ENCODE results near the gene PCDH9.

The PCDH9 gene

GRCh38 chr13:67193979-67194378 is 36.2 kb downstream of the PCDH9 start:
- no peaks in the 10 kb centered on the region for H3K9me3 ChIP-seq (replicated peaks; ENCODE audit: low read length)
- no peaks in the 10 kb centered on the region for H3K36me3 ChIP-seq (ENCODE audit: insufficient read depth, low read length)
- H3K4me3 ChIP-seq (ENCODE audit: low read length), result no peak overlapping the region
- no peaks in the 10 kb centered on the region for H3K4me1 ChIP-seq (ENCODE audit: control insufficient read depth, insufficient read depth, low read length)
- no peaks in the 10 kb centered on the region for H3K27me3 ChIP-seq (ENCODE audit: control insufficient read depth, insufficient read depth, low read length)
- H3K9ac ChIP-seq (ENCODE audit: low read depth, low read length), result no peak overlapping the region
- H3K4me2 ChIP-seq (ENCODE audit: low read length), result no peak overlapping the region

- H3K36me3 ChIP-seq (ENCODE audit: insufficient read depth, low read length), result no peaks in the 10 kb centered on the region
- no peak overlapping the region for H3K9ac ChIP-seq (ENCODE audit: low read depth, low read length)
- no peak overlapping the region for H3K4me3 ChIP-seq (ENCODE audit: low read length)
- no peak overlapping the region for H3K4me2 ChIP-seq (ENCODE audit: low read length)
- no peaks in the 10 kb centered on the region for H3K27me3 ChIP-seq (ENCODE audit: control insufficient read depth, insufficient read depth, low read length)
- no peaks in the 10 kb centered on the region for H3K9me3 ChIP-seq (replicated peaks; ENCODE audit: low read length)
- no peaks in the 10 kb centered on the region for H3K4me1 ChIP-seq (ENCODE audit: control insufficient read depth, insufficient read depth, low read length)
Observed at GRCh38 chr13:67192751-67193150, 37.4 kb downstream of the PCDH9 start.

- H3K4me3 ChIP-seq (ENCODE audit: low read length), result no peak overlapping the region
- no peaks in the 10 kb centered on the region for H3K9me3 ChIP-seq (replicated peaks; ENCODE audit: low read length)
- no peaks in the 10 kb centered on the region for H3K36me3 ChIP-seq (ENCODE audit: insufficient read depth, low read length)
- no peaks in the 10 kb centered on the region for H3K4me1 ChIP-seq (ENCODE audit: control insufficient read depth, insufficient read depth, low read length)
- H3K9ac ChIP-seq (ENCODE audit: low read depth, low read length), result no peak overlapping the region
- H3K4me2 ChIP-seq (ENCODE audit: low read length), result no peak overlapping the region
- no peaks in the 10 kb centered on the region for H3K27me3 ChIP-seq (ENCODE audit: control insufficient read depth, insufficient read depth, low read length)
Observed at GRCh38 chr13:67186995-67187569, 43.1 kb downstream of the PCDH9 start.

- H3K4me2 ChIP-seq (ENCODE audit: low read length), result no peak overlapping the region
- no peak overlapping the region for H3K4me3 ChIP-seq (ENCODE audit: low read length)
- no peaks in the 10 kb centered on the region for H3K36me3 ChIP-seq (ENCODE audit: insufficient read depth, low read length)
- H3K27me3 ChIP-seq (ENCODE audit: control insufficient read depth, insufficient read depth, low read length), result no peaks in the 10 kb centered on the region
- no peak overlapping the region for H3K9ac ChIP-seq (ENCODE audit: low read depth, low read length)
- H3K4me1 ChIP-seq (ENCODE audit: control insufficient read depth, insufficient read depth, low read length), result no peaks in the 10 kb centered on the region
- H3K9me3 ChIP-seq (replicated peaks; ENCODE audit: low read length), result no peaks in the 10 kb centered on the region
Observed at GRCh38 chr13:67184247-67184646, 45.9 kb downstream of the PCDH9 start.

- Histone ChIP-seq H3K36me3 (ENCODE audit: insufficient read depth, low read length) (no peaks in the 10 kb centered on the region), H3K4me2 (ENCODE audit: low read length) (no peak overlapping the region), H3K4me1 (ENCODE audit: control insufficient read depth, insufficient read depth, low read length) (no peaks in the 10 kb centered on the region), H3K4me3 (ENCODE audit: low read length) (no peak overlapping the region), H3K27me3 (ENCODE audit: control insufficient read depth, insufficient read depth, low read length) (no peaks in the 10 kb centered on the region), H3K9me3 (replicated peaks; ENCODE audit: low read length) (no peaks in the 10 kb centered on the region), H3K9ac (ENCODE audit: low read depth, low read length) (no peak overlapping the region)
Observed at GRCh38 chr13:67183151-67183550, 47.0 kb downstream of the PCDH9 start.

- Histone ChIP-seq H3K4me2 (ENCODE audit: low read length) (no peak overlapping the region), H3K36me3 (ENCODE audit: insufficient read depth, low read length) (no peaks in the 10 kb centered on the region), H3K9ac (ENCODE audit: low read depth, low read length) (no peak overlapping the region), H3K27me3 (ENCODE audit: control insufficient read depth, insufficient read depth, low read length) (no peaks in the 10 kb centered on the region), H3K4me1 (ENCODE audit: control insufficient read depth, insufficient read depth, low read length) (no peaks in the 10 kb centered on the region), H3K4me3 (ENCODE audit: low read length) (no peak overlapping the region), H3K9me3 (replicated peaks; ENCODE audit: low read length) (no peaks in the 10 kb centered on the region)
Observed at GRCh38 chr13:67175836-67176459, 54.2 kb downstream of the PCDH9 start.

- no peaks in the 10 kb centered on the region for H3K27me3 ChIP-seq (ENCODE audit: control insufficient read depth, insufficient read depth, low read length)
- no peaks in the 10 kb centered on the region for H3K36me3 ChIP-seq (ENCODE audit: insufficient read depth, low read length)
- no peaks in the 10 kb centered on the region for H3K4me1 ChIP-seq (ENCODE audit: control insufficient read depth, insufficient read depth, low read length)
- H3K4me2 ChIP-seq (ENCODE audit: low read length), result no peak overlapping the region
- H3K4me3 ChIP-seq (ENCODE audit: low read length), result no peak overlapping the region
- no peaks in the 10 kb centered on the region for H3K9me3 ChIP-seq (replicated peaks; ENCODE audit: low read length)
- no peak overlapping the region for H3K9ac ChIP-seq (ENCODE audit: low read depth, low read length)
Observed at GRCh38 chr13:67168384-67168783, 61.8 kb downstream of the PCDH9 start.

- Histone ChIP-seq H3K4me3 (ENCODE audit: low read length) (no peak overlapping the region), H3K36me3 (ENCODE audit: insufficient read depth, low read length) (no peaks in the 10 kb centered on the region), H3K9me3 (replicated peaks; ENCODE audit: low read length) (no peaks in the 10 kb centered on the region), H3K9ac (ENCODE audit: low read depth, low read length) (no peak overlapping the region), H3K4me2 (ENCODE audit: low read length) (no peak overlapping the region), H3K4me1 (ENCODE audit: control insufficient read depth, insufficient read depth, low read length) (no peaks in the 10 kb centered on the region), H3K27me3 (ENCODE audit: control insufficient read depth, insufficient read depth, low read length) (no peaks in the 10 kb centered on the region)
Observed at GRCh38 chr13:67167420-67167819, 62.7 kb downstream of the PCDH9 start.

GRCh38 chr13:67161176-67161575 is 69.0 kb downstream of the PCDH9 start:
- Histone ChIP-seq H3K9me3 (replicated peaks; ENCODE audit: low read length) (no peaks in the 10 kb centered on the region), H3K4me2 (ENCODE audit: low read length) (no peak overlapping the region), H3K36me3 (ENCODE audit: insufficient read depth, low read length) (no peaks in the 10 kb centered on the region), H3K4me1 (ENCODE audit: control insufficient read depth, insufficient read depth, low read length) (no peaks in the 10 kb centered on the region), H3K9ac (ENCODE audit: low read depth, low read length) (no peak overlapping the region), H3K4me3 (ENCODE audit: low read length) (no peak overlapping the region), H3K27me3 (ENCODE audit: control insufficient read depth, insufficient read depth, low read length) (no peaks in the 10 kb centered on the region)

GRCh38 chr13:67158903-67159302 is 71.2 kb downstream of the PCDH9 start:
- no peak overlapping the region for H3K9ac ChIP-seq (ENCODE audit: low read depth, low read length)
- no peaks in the 10 kb centered on the region for H3K4me1 ChIP-seq (ENCODE audit: control insufficient read depth, insufficient read depth, low read length)
- H3K9me3 ChIP-seq (replicated peaks; ENCODE audit: low read length), result no peaks in the 10 kb centered on the region
- H3K27me3 ChIP-seq (ENCODE audit: control insufficient read depth, insufficient read depth, low read length), result no peaks in the 10 kb centered on the region
- no peak overlapping the region for H3K4me2 ChIP-seq (ENCODE audit: low read length)
- no peaks in the 10 kb centered on the region for H3K36me3 ChIP-seq (ENCODE audit: insufficient read depth, low read length)
- H3K4me3 ChIP-seq (ENCODE audit: low read length), result no peak overlapping the region

- Histone ChIP-seq H3K4me1 (ENCODE audit: control insufficient read depth, insufficient read depth, low read length) (no peaks in the 10 kb centered on the region), H3K9me3 (replicated peaks; ENCODE audit: low read length) (no peaks in the 10 kb centered on the region), H3K4me3 (ENCODE audit: low read length) (no peak overlapping the region), H3K4me2 (ENCODE audit: low read length) (no peak overlapping the region), H3K36me3 (ENCODE audit: insufficient read depth, low read length) (no peaks in the 10 kb centered on the region), H3K9ac (ENCODE audit: low read depth, low read length) (no peak overlapping the region), H3K27me3 (ENCODE audit: control insufficient read depth, insufficient read depth, low read length) (no peaks in the 10 kb centered on the region)
Observed at GRCh38 chr13:67156723-67157060, 73.4 kb downstream of the PCDH9 start.

- Histone ChIP-seq H3K9ac (ENCODE audit: low read depth, low read length) (no peak overlapping the region), H3K27me3 (ENCODE audit: control insufficient read depth, insufficient read depth, low read length) (no peaks in the 10 kb centered on the region), H3K4me3 (ENCODE audit: low read length) (no peak overlapping the region), H3K36me3 (ENCODE audit: insufficient read depth, low read length) (no peaks in the 10 kb centered on the region), H3K4me2 (ENCODE audit: low read length) (no peak overlapping the region), H3K4me1 (ENCODE audit: control insufficient read depth, insufficient read depth, low read length) (no peaks in the 10 kb centered on the region), H3K9me3 (replicated peaks; ENCODE audit: low read length) (no peaks in the 10 kb centered on the region)
Observed at GRCh38 chr13:67155898-67156722, 74.0 kb downstream of the PCDH9 start.
